GM18508 (cell line): Measurements from ENCODE around the gene SPEG.

Experiments
- ATAC-seq: cut with Tn5 transposase; IDR thresholded peaks from one replicate; pipeline ENCODE4 v1.9.1; 2021; ENCODE audit warnings: moderate number of reproducible peaks; ENCODE audit not compliant: insufficient read depth, unreplicated experiment

Gene SPEG

GRCh38 chr2:219507581-219508443 lies 73.2 kb downstream of the SPEG start:
- ATAC-seq: no peak

DNA sequence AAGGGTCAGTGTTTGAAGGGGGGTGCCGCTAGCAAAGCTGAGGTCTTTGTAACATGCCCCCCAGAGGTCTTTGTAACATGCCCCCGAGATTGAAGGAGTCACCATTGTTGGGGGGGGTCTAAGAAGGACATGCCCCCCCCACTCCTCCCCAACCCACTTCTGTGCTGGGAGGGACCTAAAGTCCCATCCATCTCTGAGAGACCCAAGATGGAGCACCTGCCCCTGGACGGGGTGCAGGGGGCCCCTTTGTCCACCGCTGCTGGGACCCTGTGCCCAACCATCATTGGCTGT lies 73.7 kb downstream of the SPEG start:
- no peak for ATAC-seq

DNA sequence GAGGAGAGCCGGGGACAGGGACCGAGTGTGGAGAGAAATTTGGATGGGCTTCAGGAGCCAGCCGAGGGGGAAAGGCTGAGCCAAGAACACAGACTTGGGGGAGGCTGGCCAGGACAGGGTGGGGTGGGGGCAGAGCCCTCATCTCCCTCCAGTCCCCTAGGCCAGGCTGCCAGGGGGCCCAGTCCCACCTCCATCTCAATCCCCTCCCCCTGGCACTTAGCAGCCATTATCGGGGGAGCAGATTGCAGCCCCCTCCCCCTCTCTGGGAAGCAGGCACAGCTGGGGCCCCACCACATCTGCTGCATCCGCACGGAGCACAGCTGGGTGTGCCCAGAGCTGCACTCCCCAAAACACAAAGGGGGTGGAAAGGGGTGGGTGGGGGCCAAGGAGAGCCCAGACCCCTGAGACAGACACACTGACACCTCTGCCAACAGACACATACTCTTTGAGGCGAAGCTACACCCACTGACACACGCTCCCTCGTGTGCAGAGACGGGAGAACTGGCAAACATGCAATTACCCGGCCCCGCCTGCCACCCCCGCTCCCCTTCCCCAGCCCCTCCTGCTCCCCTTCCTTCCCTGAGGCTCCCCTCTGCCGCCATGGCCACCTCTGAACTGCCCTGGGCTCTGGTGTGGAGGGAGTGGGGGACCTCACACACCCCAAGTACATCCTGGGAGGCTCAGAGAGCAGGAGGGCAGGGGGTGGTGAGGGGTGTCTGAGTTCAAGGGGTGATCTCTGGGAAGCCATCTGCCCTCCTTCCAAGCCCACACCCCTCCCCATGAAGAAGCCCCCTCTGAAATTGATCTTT lies 74.5 kb downstream of the SPEG start:
- ATAC-seq: no peak

GRCh38 chr2:219509780-219510511 lies 75.3 kb downstream of the SPEG start:
- ATAC-seq: no peak

- ATAC-seq: no peak
These were observed 76.0 kb downstream of the SPEG start for GRCh38 chr2:219510512-219511135.

DNA sequence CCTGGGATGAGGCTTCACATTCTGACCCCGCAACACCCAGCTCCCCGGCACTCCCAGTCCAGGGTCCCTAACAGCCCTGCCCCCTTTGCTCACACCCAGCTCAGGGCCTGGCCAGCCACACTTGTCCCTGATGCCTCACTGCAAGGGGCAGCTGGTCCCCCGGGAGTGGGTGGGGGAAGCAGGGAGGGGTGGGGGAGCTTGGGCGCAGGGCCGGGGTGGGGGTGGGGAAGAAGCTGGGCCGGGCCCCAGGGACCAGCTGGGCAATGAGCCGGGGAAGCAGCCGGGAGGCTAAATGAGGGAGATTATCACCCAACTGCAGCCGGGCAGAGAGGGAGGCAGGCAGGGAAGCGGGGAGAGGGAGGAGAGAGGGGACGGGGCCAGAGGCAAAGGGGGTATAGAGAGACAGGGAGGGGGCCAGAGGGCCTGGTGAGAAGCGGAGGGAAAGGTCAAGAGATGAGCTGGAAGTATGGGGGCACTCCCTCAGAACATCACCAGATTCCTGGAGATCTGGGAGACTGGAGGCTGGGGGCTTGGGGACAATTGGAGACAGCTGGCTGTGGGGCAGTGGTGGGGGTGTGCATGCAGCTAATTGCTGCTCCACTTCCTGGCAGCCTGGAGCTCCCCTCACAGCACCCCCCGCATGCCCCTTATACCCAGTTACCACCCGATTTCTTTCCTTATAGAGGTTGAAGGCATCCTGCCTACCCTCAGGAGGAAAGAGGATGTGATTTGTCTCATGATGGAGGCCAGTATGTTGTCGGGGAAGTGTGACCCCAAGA lies 77.1 kb downstream of the SPEG start:
- ATAC-seq: no peak

GRCh38 chr2:219512524-219513216 lies 78.0 kb downstream of the SPEG start:
- no peak for ATAC-seq

DNA sequence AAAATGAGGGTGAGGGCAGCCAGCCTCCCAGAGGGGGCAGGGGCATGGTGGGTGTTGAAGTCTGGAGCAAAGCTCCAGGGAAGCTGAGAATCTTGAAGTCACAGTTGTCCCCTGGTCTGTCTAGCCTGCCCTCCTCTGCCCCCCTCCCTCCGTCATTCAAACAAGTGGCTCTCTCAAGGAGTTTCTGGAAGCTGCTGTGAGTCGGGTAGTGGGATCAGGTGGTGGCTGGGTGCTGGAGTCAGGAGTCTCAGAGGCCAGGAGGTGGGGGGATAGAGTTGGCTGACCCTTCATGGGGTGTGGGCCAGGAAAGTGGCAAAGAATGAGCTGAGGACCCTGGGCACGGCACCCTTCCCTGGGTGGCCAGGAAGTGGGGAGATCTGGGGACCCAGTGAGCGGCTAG lies 79.1 kb downstream of the SPEG start:
- ATAC-seq: no peak

DNA sequence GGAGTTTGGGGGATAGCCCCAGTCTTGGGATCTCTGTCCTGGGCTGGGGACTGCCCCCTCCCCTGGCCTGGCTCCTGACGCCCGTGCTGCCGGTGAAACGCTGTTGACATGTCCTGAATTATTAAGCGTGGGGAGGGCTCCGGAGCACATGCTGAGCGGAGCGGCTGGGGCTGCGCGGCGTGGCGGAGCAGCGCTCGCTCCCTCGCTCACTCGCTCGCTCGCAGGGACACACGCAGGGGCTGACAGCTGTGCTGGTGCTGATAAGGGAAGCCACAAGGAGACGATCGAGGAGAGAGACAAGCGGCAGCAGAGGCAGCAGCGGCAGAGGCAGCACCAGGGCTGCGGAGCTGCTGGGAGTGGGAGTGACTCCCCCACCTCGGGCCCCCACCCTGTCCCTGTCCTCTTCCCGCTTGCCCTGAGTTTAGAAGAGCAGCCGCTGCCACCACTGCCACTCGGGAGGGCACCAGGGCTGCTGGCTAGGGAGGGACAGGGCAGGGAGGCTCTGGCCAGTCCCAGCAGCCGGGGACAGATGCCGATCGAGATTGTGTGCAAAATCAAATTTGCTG lies 79.6 kb downstream of the SPEG start, which contains the start of gene ASIC4:
TSS of gene ASIC4 (plus strand) at position 287 of the 566 bp plus-strand sequence. CDS start at position 530, 243 bp downstream.
- no peak for ATAC-seq

DNA sequence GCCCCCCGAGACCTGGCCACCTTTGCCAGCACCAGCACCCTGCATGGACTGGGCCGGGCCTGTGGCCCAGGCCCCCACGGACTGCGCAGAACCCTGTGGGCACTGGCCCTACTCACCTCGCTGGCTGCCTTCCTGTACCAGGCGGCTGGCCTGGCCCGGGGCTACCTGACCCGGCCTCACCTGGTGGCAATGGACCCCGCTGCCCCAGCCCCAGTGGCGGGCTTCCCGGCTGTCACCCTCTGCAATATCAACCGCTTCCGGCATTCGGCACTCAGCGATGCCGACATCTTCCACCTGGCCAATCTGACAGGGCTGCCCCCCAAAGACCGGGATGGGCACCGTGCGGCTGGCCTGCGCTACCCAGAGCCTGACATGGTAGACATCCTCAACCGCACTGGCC lies 80.2 kb downstream of the SPEG start:
- no peak for ATAC-seq

GRCh38 chr2:219515874-219516629 lies 81.4 kb downstream of the SPEG start:
- ATAC-seq: no peak

GRCh38 chr2:219516888-219517287 lies 82.2 kb downstream of the SPEG start:
- ATAC-seq: no peak

GRCh38 chr2:219517954-219518778 lies 83.5 kb downstream of the SPEG start:
- no peak for ATAC-seq

- no peak for ATAC-seq
These were observed 84.9 kb downstream of the SPEG start for GRCh38 chr2:219519526-219519916.

GRCh38 chr2:219520079-219520478 lies 85.4 kb downstream of the SPEG start:
- no peak for ATAC-seq

DNA sequence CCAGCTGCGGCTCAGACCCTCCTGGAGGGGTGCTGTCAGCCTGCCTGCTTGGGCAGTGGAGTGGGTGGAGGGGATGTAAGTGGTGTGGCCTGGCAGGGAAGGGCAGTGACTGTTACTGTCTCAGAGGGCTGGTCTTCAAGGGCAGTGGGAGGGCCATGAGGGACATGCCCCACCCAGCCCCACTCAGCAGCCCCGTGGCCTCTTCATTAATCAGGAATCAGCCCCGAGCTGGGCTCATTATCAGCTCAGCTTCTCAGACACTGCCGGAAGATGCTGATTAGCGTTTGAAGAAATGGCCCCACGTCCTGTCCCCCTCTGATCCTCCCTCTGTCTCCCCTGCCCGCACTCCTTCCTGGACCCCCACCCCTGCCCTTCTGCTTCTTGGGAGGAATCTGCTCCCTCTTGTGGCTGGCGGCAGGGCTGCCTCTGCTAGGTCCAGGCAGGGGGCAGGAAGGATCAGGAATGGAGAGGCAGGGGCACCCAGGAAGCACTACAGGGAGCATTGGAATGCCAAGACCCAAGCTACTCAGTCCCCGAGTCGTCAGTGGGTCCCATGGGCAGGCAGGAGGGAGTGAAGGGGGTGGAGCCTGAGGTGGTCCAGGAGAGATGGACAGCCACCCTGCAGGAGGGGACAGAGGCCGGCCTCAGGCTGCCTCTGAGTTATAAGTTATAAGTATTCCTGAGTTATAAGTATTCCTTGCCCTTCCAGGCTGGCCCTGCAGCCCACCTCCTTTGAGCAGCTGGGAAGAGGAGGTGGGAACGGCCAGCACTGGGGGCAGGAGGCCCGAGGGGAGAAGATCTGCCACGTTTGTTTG lies 86.6 kb downstream of the SPEG start:
- ATAC-seq: no peak
